CD14-positive monocyte (primary cell): ENCODE measurements around the gene PRM2. TPM values are rescaled to one million over a fixed set of nuclear protein-coding genes. Genes with fewer than 3 reads are reported as not detected.
A peak's percentile ranks its signal among the peaks of the same experiment; 100 is the strongest.

ENCODE experiments used
- DNase-seq, 3 donors: peaks; one replicate each; pipeline ENCODE4 v3.0.0-alpha.2; 2011 to 2022
- H2AFZ ChIP-seq: 2 replicates; pipeline ENCODE4 v1.6.0; 2012; ENCODE audit warnings: mild to moderate bottlenecking, low read depth, low read length, inconsistent platforms; ENCODE audit not compliant: insufficient read depth, poor library complexity, severe bottlenecking
- H3K27ac ChIP-seq, 2 donors: 1 replicate in 1 of 2; 2 replicates in 1 of 2; pipeline ENCODE4 v1.5.1; 2012 to 2013; ENCODE audit warnings: low read length in 2 of 2, control low read depth in 1 of 2, inconsistent platforms in 1 of 2, low read depth in 1 of 2, mild to moderate bottlenecking in 1 of 2
- H3K27me3 ChIP-seq, 2 donors: one replicate each; pipeline versions ENCODE4 v1.6.0 to v1.6.1; 2011 to 2013; ENCODE audit warnings: low read length in 2 of 2; ENCODE audit not compliant: control insufficient read depth in 2 of 2, insufficient read depth in 2 of 2
- H3K36me3 ChIP-seq, 2 donors: replicated peaks in 1 of 2; 1 replicate in 1 of 2; 2 replicates in 1 of 2; pipeline versions ENCODE4 v1.5.1 to v1.6.1; 2012 to 2013; ENCODE audit warnings: low read length in 2 of 2, control low read depth in 1 of 2, inconsistent platforms in 1 of 2, mild to moderate bottlenecking in 1 of 2; ENCODE audit not compliant: insufficient read depth in 2 of 2, control insufficient read depth in 1 of 2
- H3K4me1 ChIP-seq, 2 donors: 1 replicate in 1 of 2; 2 replicates in 1 of 2; pipeline versions ENCODE4 v1.5.1 to v1.6.1; 2012 to 2013; ENCODE audit warnings: low read length in 2 of 2, control low read depth in 1 of 2, inconsistent platforms in 1 of 2, mild to moderate bottlenecking in 1 of 2, moderate library complexity in 1 of 2; ENCODE audit not compliant: insufficient read depth in 2 of 2, control insufficient read depth in 1 of 2
- H3K4me2 ChIP-seq: replicated peaks from 2 replicates; pipeline ENCODE3; 2012; ENCODE audit warnings: low read length, moderate library complexity, mild to moderate bottlenecking; ENCODE audit not compliant: poor library complexity, severe bottlenecking; ENCODE audit errors: extremely low read depth
- H3K4me3 ChIP-seq, 3 experiments: fragments of 200-600 bp in 1 of 3; sonication (generic) in 1 of 3; replicated peaks in 1 of 3; 1 replicate in 2 of 3; 2 replicates in 1 of 3; pipeline ENCODE4 v1.5.1; 2011 to 2013; ENCODE audit warnings: low read length in 3 of 3, mild to moderate bottlenecking in 3 of 3, control low read depth in 2 of 3, low read depth in 2 of 3, inconsistent platforms in 1 of 3, moderate library complexity in 1 of 3
- H3K79me2 ChIP-seq: 2 replicates; pipeline ENCODE4 v1.6.0; 2012; ENCODE audit warnings: mild to moderate bottlenecking, control low read depth, inconsistent platforms, low read length, moderate library complexity; ENCODE audit not compliant: insufficient read depth
- H3K9ac ChIP-seq: 2 replicates; pipeline ENCODE4 v1.6.0; 2017; ENCODE audit warnings: low read length, mild to moderate bottlenecking; ENCODE audit not compliant: insufficient read depth, poor library complexity, severe bottlenecking
- H3K9me3 ChIP-seq, 2 donors: replicated peaks in 1 of 2; 1 replicate in 1 of 2; 2 replicates in 1 of 2; pipeline versions ENCODE4 v1.5.1 to v1.6.1; 2012 to 2013; ENCODE audit warnings: low read length in 2 of 2, control low read depth in 1 of 2; ENCODE audit not compliant: control insufficient read depth in 1 of 2, insufficient read depth in 1 of 2
- H4K20me1 ChIP-seq: 2 replicates; pipeline ENCODE4 v1.6.0; 2012; ENCODE audit warnings: mild to moderate bottlenecking, low read length, control low read depth, moderate library complexity; ENCODE audit not compliant: insufficient read depth
- H3K27ac Mint-ChIP-seq, 7 donors: one replicate each; pipeline ENCODE4 v1.8.0; 2020; ENCODE audit warnings: mild to moderate bottlenecking in 7 of 7, mixed read lengths in 7 of 7, moderate library complexity in 6 of 7, inconsistent platforms in 2 of 7
- H3K27me3 Mint-ChIP-seq, 3 donors: one replicate each; pipeline ENCODE4 v1.8.0; 2021 to 2022; ENCODE audit warnings: low read depth in 3 of 3, mild to moderate bottlenecking in 3 of 3, mixed read lengths in 3 of 3, moderate library complexity in 3 of 3, inconsistent platforms in 1 of 3
- H3K36me3 Mint-ChIP-seq, 2 donors: one replicate each; pipeline ENCODE4 v1.8.0; 2020; ENCODE audit warnings: mixed read lengths in 2 of 2, inconsistent platforms in 1 of 2, mild to moderate bottlenecking in 1 of 2
- H3K4me1 Mint-ChIP-seq: one replicate; pipeline ENCODE4 v1.8.0; 2020; ENCODE audit warnings: mild to moderate bottlenecking, mixed read lengths
- H3K4me3 Mint-ChIP-seq, 2 donors: one replicate each; pipeline ENCODE4 v1.8.0; 2020; ENCODE audit warnings: mild to moderate bottlenecking in 2 of 2, mixed read lengths in 2 of 2, moderate library complexity in 1 of 2
- H3K9me3 Mint-ChIP-seq, 7 donors: one replicate each; pipeline ENCODE4 v1.8.0; 2020 to 2022; ENCODE audit warnings: mixed read lengths in 7 of 7, mild to moderate bottlenecking in 6 of 7, moderate library complexity in 6 of 7, inconsistent platforms in 2 of 7
- CTCF ChIP-seq: fragments of 200-600 bp; IDR thresholded peaks from one replicate; pipeline ENCODE4 v1.8.0; 2022; ENCODE audit warnings: antibody characterized with exemption, mild to moderate bottlenecking
- WGBS: methylation state at CpG from one replicate; pipeline ENCODE4 v1.1.5; 2013; ENCODE audit warnings: missing lambda C conversion rate; ENCODE audit not compliant: insufficient coverage; 5-methylcytosine and 5-hydroxymethylcytosine counted together
- intact Hi-C, 2 donors: fragments of 100-400 bp; cut with micrococcal nuclease; formaldehyde crosslinking; loops; one replicate each; pipeline versions ENCODE4 v1.15.0 to v1.15.1; 2023
- polyA plus RNA-seq, 3 donors: library from polyadenylated mRNA; depleted of rRNA in 1 of 3; unstranded in 2 of 3; stranded (reverse) in 1 of 3; fragments of 300-500 nt in 2 of 3; fragments of >200 nt in 1 of 3; fragmentation: Illumina TruSeq in 2 of 3; gene quantifications; 1 replicate in 2 of 3; 2 replicates in 1 of 3; pipeline ENCODE4 v1.2.3, GENCODE V29; 2012 to 2021

PRM2 gene
- polyA plus RNA-seq, 3 donors: not detected

- H3K27me3 Mint-ChIP-seq: peaks cover 13 to 24% (median 15%) of the 10 kb centered on the region in 3 donors
These were observed 3.8 kb downstream of the PRM2 start for GRCh38 chr16:11272484-11272883.

DNA sequence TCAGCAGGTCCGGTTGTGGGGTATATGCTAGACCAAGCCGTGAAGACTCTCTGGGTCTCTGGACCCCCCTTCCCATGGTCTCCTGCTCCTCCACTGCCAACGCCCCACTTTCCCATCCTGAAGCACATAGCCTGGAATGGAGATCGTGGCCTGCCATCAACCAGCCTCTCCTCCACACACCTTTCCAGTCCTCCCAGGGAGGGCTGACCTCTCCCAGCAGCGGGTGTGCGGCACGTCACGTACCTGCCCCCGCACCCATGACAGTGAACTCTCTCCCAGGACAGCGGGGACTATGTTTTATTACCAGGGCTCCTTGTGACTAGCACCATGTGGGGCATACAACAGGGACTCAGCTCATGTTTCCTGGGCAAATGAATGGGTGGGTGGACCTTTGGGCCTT lies 4.7 kb downstream of the PRM2 start:
- Histone ChIP-seq H3K27ac (no peak overlapping the region), H3K27me3 (peaks cover 0 to 7% of the 10 kb centered on the region in 2 donors), H3K79me2 (no peaks in the 10 kb centered on the region), H3K36me3 (no peaks in the 10 kb centered on the region), H2AFZ (no peak overlapping the region), H3K4me1 (no peaks in the 10 kb centered on the region), H3K9me3 (no peaks in the 10 kb centered on the region), H4K20me1 (no peaks in the 10 kb centered on the region), H3K9ac (no peak overlapping the region), H3K4me3 (no peak overlapping the region), H3K4me2 (no peak overlapping the region)
- DNase-seq: no peak
- no peak for TF ChIP-seq CTCF
- Mint-ChIP-seq H3K4me1 (peaks cover 2% of the 10 kb centered on the region), H3K9me3 (no peaks in the 10 kb centered on the region), H3K36me3 (no peaks in the 10 kb centered on the region), H3K27ac (no peak overlapping the region), H3K27me3 (peaks cover 11 to 26% (median 18%) of the 10 kb centered on the region in 3 donors), H3K4me3 (peak overlapping the region in 1 of 2 donors; percentile 22)
- intact Hi-C loops: no loop called here
- 99% methylated on average over 10 of the region's 10 CpGs for WGBS

More at GRCh38 chr16:11272484-11272883, 3.8 kb downstream of the PRM2 start:
- H3K9ac ChIP-seq: no peak overlapping the region
- no peaks in the 10 kb centered on the region for H3K9me3 ChIP-seq
- peaks cover 0 to 7% of the 10 kb centered on the region in 2 donors for H3K27me3 ChIP-seq
- H3K36me3 Mint-ChIP-seq: no peaks in the 10 kb centered on the region
- peak overlapping the region in 1 of 7 donors; percentile 37 for H3K27ac Mint-ChIP-seq
- H3K9me3 Mint-ChIP-seq: no peaks in the 10 kb centered on the region
- no peak overlapping the region for H3K4me2 ChIP-seq
- no peak overlapping the region for H3K4me3 ChIP-seq
- intact Hi-C loops: no loop called here
- H3K4me1 ChIP-seq: no peaks in the 10 kb centered on the region
- H4K20me1 ChIP-seq: no peaks in the 10 kb centered on the region
- 88% methylated on average over 5 of the region's 6 CpGs for WGBS
- H3K4me3 Mint-ChIP-seq: no peak overlapping the region
- DNase-seq: no peak
- no peaks in the 10 kb centered on the region for H3K36me3 ChIP-seq
- H3K27ac ChIP-seq: no peak overlapping the region
- peaks cover 2% of the 10 kb centered on the region for H3K4me1 Mint-ChIP-seq
- no peak overlapping the region for H2AFZ ChIP-seq
- H3K79me2 ChIP-seq: no peaks in the 10 kb centered on the region
- TF ChIP-seq CTCF: no peak
